Ramos (cell line): ENCODE results near the gene KLF11.
"Not testable (repeated sequence)": the region's sequence is repeated elsewhere in the genome, so short reads cannot be mapped to it uniquely, and the experiment has no call there.

Experiments
- in situ Hi-C: fragments of 300-500 bp; cut with MboI; formaldehyde crosslinking; loops from one replicate; pipeline ENCODE4 v1.14.3; 2022; ENCODE audit warnings: low sequenced_read_pairs; ENCODE audit not compliant: unreplicated experiment

Gene KLF11

GRCh38 chr2:10079266-10079869, 36.0 kb downstream of the KLF11 start:
- in situ Hi-C loops = no loop called here

DNA sequence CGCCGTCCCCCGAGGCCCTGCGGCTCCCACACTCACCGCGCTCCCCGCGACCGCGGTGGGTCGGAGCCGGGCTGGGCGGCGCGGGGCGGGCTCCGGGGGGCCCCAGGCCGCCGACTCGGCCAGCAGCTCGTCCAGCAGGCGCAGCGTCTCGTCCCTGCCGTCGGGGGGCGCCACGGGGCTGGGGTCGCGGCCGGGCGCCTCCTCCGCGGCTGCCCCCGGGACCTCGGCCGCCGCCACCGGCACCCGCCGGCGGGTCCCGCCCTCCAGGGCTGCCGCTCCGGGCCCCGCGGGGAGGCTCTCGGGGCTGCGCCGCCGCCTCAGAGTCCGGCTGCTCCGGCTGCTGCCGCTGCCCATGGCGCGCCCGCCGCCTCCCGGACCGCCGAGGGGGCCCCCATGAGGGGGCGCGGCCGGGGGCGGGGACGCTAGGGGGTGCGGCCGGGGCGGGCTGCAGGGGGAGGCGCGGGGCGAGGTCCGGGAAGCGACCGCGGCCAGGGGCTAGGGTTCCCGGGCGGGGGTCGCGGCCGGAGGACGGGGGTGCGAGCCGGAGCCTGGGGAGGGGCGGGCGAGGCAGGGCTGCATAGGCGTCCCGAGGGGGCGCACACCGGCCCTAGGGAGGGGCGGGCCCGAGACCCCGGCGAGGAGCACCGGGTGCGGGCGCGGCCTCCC, 36.7 kb downstream of the KLF11 start, which contains the start of gene CYS1:
TSS of gene CYS1 (minus strand) at position 542 of the 666 bp plus-strand sequence. CDS start at position 354, 188 bp downstream.
- in situ Hi-C loops = no loop called here

- in situ Hi-C loops = no loop called here
Measured at GRCh38 chr2:10080536-10081304, 37.4 kb downstream of the KLF11 start.

GRCh38 chr2:10083046-10083445, 39.7 kb downstream of the KLF11 start:
- in situ Hi-C loops = no loop called here

DNA sequence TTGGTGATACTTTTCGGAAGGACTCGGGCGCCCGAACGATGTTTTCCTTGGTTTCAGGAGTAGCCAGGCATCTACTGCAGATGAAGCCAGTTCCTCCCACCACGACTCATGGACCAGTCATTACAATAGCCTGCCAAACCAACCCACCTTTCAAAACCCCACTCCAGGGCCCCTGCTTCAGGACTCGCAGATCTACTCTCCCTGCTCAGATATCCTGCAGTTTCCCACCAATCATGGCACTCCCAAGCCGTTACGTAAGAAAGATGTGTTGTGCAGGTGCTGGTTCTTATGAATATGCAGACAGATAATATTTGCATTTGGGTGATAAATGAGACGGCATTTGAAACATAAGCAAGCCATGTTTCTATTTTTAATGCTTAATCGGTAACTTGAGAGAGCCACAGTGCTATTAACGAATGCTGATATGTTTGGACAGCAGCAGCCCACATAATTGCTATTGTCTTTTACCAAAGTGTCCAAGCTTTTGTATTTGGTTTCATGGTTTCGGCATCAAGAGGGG, 40.4 kb downstream of the KLF11 start:
- in situ Hi-C loops = no loop called here

DNA sequence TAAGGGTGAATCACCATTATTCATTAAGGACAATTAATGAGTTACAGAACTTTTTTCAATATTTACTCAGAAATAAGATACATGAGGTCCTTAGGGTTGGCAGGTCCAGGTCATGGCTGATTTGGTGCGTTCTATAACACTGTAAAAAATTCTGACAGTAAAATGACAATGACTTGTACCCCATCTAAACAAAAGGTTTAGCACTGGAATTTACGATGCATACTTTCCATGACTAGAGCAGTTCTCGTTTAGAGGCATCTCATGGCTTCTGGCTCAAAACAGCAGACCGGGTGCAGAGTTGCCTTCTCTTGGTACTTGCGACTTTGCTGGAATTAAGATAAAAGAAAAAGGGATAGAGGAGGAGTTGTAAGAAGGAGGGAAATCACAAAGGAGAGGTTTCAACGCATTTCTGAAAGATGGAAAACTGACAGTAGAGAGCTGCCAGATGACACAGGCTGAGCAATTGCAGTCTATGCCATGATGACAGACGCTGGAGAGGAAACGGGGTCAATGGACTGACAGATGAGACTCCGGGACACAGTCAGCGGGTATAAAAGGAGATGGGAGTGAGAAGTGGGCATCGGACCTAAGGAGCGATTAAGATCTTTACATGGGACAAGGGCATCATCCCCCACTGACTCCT, 41.0 kb downstream of the KLF11 start:
- in situ Hi-C loops = no loop called here

DNA sequence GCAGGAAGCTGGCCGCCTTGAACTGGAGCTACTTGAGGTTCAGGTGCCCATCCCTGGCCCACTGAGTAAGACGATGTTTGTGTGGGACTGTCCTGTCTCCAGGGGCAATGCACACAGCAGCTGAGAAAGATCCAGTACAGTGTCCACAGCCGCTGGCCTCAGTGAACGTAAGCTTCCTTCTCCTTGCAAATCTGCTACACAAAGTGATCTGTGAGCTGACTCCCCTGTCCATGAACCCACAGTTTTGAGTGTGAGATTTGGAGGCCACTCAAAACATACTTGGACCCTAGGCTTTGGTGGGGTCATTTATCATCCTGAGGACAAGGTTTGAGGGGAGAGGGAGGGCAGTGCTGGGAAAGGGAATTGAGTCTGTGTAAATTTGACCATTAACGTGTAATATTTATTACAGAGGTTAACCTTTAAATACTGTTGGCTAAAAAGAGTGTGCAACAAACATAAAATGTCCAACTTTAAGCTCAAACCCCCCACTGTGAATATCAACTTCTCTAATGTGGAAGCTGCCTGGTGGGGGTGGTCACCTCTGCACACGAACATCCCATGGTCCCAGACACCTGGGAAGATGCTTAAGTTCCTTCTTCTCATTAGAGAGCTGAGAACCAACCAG, 41.8 kb downstream of the KLF11 start:
- in situ Hi-C loops = no loop called here

- in situ Hi-C loops = no loop called here
Measured at GRCh38 chr2:10085668-10086059, 42.3 kb downstream of the KLF11 start.

GRCh38 chr2:10086950-10087349, 43.6 kb downstream of the KLF11 start:
- in situ Hi-C loops = no loop called here

GRCh38 chr2:10087360-10087759, 44.0 kb downstream of the KLF11 start:
- in situ Hi-C loops = no loop called here

DNA sequence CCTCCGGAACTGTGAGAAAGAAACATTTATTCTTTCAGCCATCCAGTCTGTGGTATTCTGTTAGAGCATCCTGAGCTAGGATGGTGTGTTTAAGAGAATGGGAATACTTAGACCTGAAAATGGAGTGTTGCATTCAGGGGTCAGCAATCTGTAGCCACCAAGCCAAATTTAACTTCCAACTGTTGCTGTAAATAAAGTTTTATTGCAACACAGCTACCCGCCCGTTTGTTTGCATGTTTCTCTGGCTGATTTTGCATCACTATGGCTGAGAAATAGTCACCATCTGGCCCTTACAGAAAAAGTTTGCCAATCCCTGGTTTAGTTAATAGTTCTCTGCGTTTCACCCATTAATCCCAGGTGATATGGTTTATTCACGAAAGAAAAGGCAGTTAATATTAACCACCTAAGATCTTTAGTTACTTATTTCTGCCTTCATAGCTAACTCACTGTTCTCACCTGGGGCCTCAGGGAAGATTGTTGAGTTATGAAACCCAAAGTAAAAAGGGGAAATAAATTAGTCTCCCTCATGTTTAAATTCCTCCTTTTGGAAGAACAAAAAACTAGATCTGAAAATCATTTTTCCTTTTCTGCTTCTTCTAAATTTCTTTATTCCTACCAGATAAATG, 46.3 kb downstream of the KLF11 start:
- in situ Hi-C loops = no loop called here

- in situ Hi-C loops = no loop called here
Measured at GRCh38 chr2:10091182-10091888, 48.0 kb downstream of the KLF11 start.

DNA sequence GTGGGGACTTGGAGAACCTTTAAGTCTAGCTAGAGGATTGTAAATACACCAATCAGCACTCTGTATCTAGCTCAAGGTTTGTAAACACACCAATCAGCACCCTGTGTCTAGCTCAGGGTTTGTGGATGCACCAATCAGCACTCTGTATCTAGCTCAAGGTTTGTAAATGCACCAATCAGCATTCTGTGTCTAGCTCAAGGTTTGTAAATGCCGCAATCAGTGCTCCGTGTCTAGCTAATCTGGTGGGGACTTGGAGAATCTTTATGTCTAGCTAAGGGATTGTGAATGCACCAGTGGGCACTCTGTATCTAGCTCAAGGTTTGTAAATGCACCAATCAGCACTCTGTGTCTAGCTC, 48.5 kb downstream of the KLF11 start:
- in situ Hi-C loops = not testable (repeated sequence)

- in situ Hi-C loops = no loop called here
Measured at GRCh38 chr2:10094271-10094814, 51.0 kb downstream of the KLF11 start.

GRCh38 chr2:10095175-10095574, 51.8 kb downstream of the KLF11 start:
- in situ Hi-C loops = no loop called here

DNA sequence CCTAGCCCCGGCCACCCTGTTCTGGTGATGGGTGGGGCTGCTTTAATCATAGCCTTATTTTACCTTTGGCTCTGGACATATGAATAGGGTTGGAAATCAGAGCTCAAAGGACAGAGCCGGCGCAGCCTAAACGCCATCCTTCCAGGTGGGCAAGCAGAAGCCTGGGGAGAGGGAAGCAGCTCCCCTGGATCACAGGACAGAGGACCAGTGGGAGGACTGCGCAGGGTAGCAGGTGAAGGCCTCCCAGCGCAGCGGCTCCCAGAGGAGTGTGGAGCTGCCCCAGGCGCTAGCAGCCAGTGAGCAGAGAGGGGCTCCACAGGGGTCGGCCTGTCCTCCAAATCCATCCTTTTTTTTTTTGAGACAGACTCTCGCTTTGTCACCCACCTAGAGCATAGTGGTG, 53.3 kb downstream of the KLF11 start:
- in situ Hi-C loops = no loop called here

GRCh38 chr2:10097352-10098148, 54.2 kb downstream of the KLF11 start:
- in situ Hi-C loops = no loop called here

DNA sequence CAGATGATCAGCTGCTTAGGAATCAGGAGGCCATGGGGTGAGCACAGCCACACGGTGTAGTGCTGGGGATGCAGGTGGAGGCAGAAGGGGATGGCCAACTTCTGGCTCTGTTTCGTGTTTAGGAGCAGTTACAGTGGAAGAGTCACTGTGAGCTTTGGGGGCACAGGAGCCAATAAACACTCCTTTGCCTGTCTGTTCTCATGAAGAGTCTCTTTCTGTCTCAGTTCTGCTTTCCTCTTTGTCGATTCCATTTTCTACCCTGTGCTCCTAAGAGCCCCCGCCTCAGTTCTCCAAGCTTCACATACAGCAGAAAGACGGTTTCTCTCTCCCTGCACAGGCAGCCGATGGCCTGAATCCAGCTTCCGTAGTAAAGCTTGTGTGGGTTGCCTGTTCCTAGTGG, 58.1 kb downstream of the KLF11 start:
- in situ Hi-C loops = no loop called here
